GM23338 (cell line): ENCODE measurements around the gene CDC42EP2.

Source experiments
- EZH2 ChIP-seq: fragments of 200-600 bp; sonication (generic); IDR thresholded peaks from one replicate; pipeline ENCODE4 v1.8.0; 2017; ENCODE audit warnings: antibody characterized with exemption, mild to moderate bottlenecking, low read depth; ENCODE audit not compliant: unreplicated experiment
- EZH2phosphoT487 ChIP-seq: fragments of 200-600 bp; sonication (generic); IDR thresholded peaks from one replicate; pipeline ENCODE4 v1.8.1; 2018; ENCODE audit warnings: antibody characterized with exemption; ENCODE audit not compliant: unreplicated experiment
- POLR2AphosphoS5 ChIP-seq: IDR thresholded peaks from 2 replicates; pipeline ENCODE4 v1.6.1; 2016; ENCODE audit warnings: antibody characterized with exemption, low read depth
- ZNF331 ChIP-seq: fragments of 250-450 bp; sonication (Bioruptor Pico); IDR thresholded peaks from 2 replicates; pipeline ENCODE4 v1.5.0; 2020; ENCODE audit warnings: low read depth, mild to moderate bottlenecking, moderate library complexity
- TF ChIP-seq, protein P1 (sequence below), 2 experiments: fragments of 200-600 bp in 1 of 2; sonication (generic) in 1 of 2; conservative IDR thresholded peaks; 2 replicates each; pipeline versions ENCODE4 v1.5.1 to v1.6.1; 2016 to 2017; ENCODE audit warnings: antibody characterized with exemption in 2 of 2, low read depth in 2 of 2, mild to moderate bottlenecking in 2 of 2, moderate library complexity in 1 of 2

DNA sequence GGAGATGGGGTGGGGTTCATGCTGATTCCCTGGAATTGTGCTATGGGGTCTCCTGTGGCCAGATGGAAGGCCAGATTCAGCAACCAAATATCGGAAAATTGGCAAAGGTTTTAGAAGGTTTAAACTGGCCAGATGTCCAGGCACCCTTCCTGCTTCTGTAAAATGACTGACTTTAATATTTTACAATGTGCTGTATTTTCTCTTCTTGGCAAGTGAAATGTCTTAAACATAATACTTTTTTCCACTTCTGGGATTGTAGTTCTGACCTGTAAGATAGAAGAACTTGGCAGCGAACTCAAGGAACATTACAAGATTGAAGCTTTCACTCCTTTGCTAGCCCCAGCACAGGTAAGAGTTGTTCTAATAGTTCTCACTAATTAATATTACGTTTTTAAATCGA is 35.4 kb upstream of the CDC42EP2 start:
- TF ChIP-seq ZNF331 (CRISPR knock-in tag) (no peak), EZH2phosphoT487 (no peak), POLR2AphosphoS5 (no peak), EZH2 (no peak)
- TF ChIP-seq, protein P1, sequence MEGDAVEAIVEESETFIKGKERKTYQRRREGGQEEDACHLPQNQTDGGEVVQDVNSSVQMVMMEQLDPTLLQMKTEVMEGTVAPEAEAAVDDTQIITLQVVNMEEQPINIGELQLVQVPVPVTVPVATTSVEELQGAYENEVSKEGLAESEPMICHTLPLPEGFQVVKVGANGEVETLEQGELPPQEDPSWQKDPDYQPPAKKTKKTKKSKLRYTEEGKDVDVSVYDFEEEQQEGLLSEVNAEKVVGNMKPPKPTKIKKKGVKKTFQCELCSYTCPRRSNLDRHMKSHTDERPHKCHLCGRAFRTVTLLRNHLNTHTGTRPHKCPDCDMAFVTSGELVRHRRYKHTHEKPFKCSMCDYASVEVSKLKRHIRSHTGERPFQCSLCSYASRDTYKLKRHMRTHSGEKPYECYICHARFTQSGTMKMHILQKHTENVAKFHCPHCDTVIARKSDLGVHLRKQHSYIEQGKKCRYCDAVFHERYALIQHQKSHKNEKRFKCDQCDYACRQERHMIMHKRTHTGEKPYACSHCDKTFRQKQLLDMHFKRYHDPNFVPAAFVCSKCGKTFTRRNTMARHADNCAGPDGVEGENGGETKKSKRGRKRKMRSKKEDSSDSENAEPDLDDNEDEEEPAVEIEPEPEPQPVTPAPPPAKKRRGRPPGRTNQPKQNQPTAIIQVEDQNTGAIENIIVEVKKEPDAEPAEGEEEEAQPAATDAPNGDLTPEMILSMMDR (conservative IDR thresholded peaks at IDR 0.05; ENCODE audit: low read depth in 2 of 2): no peak
